Measurements from ENCODE around the gene ACTR1B. TPM values are rescaled to one million over a fixed set of nuclear protein-coding genes. Genes with fewer than 3 reads are reported as not detected.
"Not testable (repeated sequence)": the region's sequence is repeated elsewhere in the genome, so short reads cannot be mapped to it uniquely, and the experiment has no call there.

Gene ACTR1B
- total RNA-seq (2013): 37.3 TPM
- 10 to 100 TPM in 1 of 3 donors, 1 to 10 TPM in 2; 8.9 to 64.4 (median 9.9) TPM for polyA plus RNA-seq
- polyA minus RNA-seq: 23.5 and 25.4 TPM in 2 replicates
- 20.4 to 34.6 (median 27.2) reads per million in 11 experiments for total RNA-seq

DNA sequence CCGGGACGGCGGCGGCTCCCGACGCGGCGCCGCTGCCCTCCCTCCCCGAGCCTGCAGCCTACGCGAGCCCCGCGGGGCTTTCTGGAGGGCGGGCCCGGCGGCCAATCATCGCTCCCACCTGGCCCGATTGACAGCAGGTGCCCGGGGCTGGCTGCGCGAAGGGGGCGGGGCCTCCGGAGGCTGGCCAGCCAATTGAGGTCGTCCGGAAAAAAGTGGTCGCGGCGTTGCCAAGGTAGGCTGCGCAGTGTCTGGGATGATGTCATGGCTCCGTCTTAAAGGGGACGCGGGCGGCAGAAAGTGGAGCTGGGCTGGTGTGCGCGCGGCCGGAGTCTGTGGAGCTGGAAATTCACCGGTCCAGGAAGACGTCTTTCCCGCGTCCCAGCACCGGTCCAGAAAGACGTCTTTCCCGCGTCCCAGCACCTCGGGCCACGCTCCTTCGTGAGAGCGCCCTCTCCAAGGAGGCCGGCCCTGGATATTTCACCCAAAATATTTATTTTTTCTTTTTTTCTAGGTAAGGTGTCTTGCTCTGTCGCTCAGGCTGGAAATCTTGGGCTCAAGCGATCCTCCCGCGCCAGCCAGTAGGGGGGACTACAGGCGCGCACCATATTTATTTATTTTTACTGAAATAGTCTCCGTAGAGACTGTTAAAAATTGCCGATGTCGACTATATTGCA, at the start of gene ACTR1B:
Gene ACTR1B, minus strand, starts transcription at position 83 of the 674 bp plus-strand sequence. CDS start 154 bp downstream, outside the sequence.
- H3K4me3 ChIP-seq (replicated peaks in 1 of 3; ENCODE audit: low read depth in 2 of 3, low read length in 3 of 3): peak within 1 kb of the TSS; percentile 63 to 84 (median 75)
- Mint-ChIP-seq H3K4me1 (peaks cover 36% of the 10 kb centered on the region), H3K27me3 (ENCODE audit: low read depth in 3 of 3) (peaks cover 0 to 4% (median 2%) of the 10 kb centered on the region in 3 donors), H3K4me3 (peak within 1 kb of the TSS; percentile 89 to 94), H3K9me3 (peaks cover 0 to 1% (median 0%) of the 10 kb centered on the region in 7 donors), H3K36me3 (peaks cover 9 to 16% of the 10 kb centered on the region in 2 donors), H3K27ac (peak within 1 kb of the TSS; percentile 92 to 98 (median 96))
- H3K4me2 ChIP-seq (replicated peaks; ENCODE audit: extremely low read depth, low read length, poor library complexity, severe bottlenecking): peak within 1 kb of the TSS; percentile 93
- H3K36me3 ChIP-seq (replicated peaks in 1 of 2; ENCODE audit: control insufficient read depth in 1 of 2, insufficient read depth in 2 of 2, low read length in 2 of 2): peaks cover 10 to 13% of the 10 kb centered on the region in 2 donors
- H3K9me3 ChIP-seq (replicated peaks in 1 of 2; ENCODE audit: control insufficient read depth in 1 of 2, insufficient read depth in 1 of 2, low read length in 2 of 2): no peaks in the 10 kb centered on the region
- no peaks in the 10 kb centered on the region for H3K27me3 ChIP-seq (ENCODE audit: control insufficient read depth in 2 of 2, insufficient read depth in 2 of 2, low read length in 2 of 2)
- peak within 1 kb of the TSS; percentile 86 for H3K9ac ChIP-seq (ENCODE audit: insufficient read depth, low read length, poor library complexity, severe bottlenecking)
- H3K4me1 ChIP-seq (ENCODE audit: control insufficient read depth in 1 of 2, insufficient read depth in 2 of 2, low read length in 2 of 2): peaks cover 20 to 23% of the 10 kb centered on the region in 2 donors
- intact Hi-C loops (cut with micrococcal nuclease): loop anchor here (2.0 to 10.0 kb wide), 3 partner anchors 17 to 1029 kb away; partner anchors contain the start of genes COX5B (in 1 of the 2) and KANSL3 (in 1 of the 2)
- H4K20me1 ChIP-seq (ENCODE audit: insufficient read depth, low read length): peaks cover 11% of the 10 kb centered on the region
- peak within 1 kb of the TSS; percentile 92 to 94 for H3K27ac ChIP-seq (ENCODE audit: low read depth in 1 of 2, low read length in 2 of 2)
- peaks cover 32% of the 10 kb centered on the region for H3K79me2 ChIP-seq (ENCODE audit: insufficient read depth, low read length)
- TF ChIP-seq, protein P1, sequence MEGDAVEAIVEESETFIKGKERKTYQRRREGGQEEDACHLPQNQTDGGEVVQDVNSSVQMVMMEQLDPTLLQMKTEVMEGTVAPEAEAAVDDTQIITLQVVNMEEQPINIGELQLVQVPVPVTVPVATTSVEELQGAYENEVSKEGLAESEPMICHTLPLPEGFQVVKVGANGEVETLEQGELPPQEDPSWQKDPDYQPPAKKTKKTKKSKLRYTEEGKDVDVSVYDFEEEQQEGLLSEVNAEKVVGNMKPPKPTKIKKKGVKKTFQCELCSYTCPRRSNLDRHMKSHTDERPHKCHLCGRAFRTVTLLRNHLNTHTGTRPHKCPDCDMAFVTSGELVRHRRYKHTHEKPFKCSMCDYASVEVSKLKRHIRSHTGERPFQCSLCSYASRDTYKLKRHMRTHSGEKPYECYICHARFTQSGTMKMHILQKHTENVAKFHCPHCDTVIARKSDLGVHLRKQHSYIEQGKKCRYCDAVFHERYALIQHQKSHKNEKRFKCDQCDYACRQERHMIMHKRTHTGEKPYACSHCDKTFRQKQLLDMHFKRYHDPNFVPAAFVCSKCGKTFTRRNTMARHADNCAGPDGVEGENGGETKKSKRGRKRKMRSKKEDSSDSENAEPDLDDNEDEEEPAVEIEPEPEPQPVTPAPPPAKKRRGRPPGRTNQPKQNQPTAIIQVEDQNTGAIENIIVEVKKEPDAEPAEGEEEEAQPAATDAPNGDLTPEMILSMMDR (IDR thresholded peaks at IDR 0.05): peak; percentile 57
- whole genome bisulfite sequencing (ENCODE audit: insufficient coverage): 0% methylated on average over 44 of the region's 60 CpGs
- peak within 1 kb of the TSS; percentile 82 for H2AFZ ChIP-seq (ENCODE audit: insufficient read depth, low read depth, low read length, poor library complexity, severe bottlenecking)
- peak; percentile 88 to 95 (median 93) for DNase-seq

DNA sequence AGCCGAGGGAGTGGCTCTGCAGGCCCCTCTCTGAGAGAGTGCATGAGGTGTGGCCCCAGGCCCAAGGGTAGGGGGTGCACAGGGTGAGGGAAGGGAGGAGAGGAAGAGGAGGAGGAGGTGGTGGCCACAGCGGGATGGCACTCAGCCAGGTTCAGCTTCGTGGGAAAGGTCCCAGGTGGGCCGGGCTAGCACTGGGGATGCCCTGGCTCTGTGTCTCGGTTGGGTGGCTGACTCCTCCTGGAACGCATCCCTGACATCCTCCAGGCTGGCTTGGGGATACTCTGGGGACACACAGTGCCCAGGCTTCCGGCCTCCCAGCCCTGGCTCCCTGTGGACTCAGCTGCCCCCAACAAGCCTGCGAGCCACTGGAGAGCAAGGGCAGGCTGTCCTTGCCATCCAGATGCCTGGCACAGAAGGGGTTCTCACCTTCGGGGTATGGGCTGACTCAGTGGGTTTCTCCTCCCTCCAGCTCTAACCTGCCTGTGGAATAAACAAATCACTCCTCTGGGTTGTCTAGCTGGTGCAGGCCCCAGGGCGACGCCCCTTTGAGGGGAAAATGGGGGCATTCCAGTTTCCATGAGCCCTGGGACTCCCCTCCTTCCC, 49.0 kb upstream of the ACTR1B start:
- Histone ChIP-seq H2AFZ (ENCODE audit: insufficient read depth, low read depth, low read length, poor library complexity, severe bottlenecking) (peak overlapping the region; percentile 29), H4K20me1 (ENCODE audit: insufficient read depth, low read length) (no peaks in the 10 kb centered on the region), H3K4me1 (ENCODE audit: control insufficient read depth in 1 of 2, insufficient read depth in 2 of 2, low read length in 2 of 2) (no peaks in the 10 kb centered on the region), H3K36me3 (replicated peaks in 1 of 2; ENCODE audit: control insufficient read depth in 1 of 2, insufficient read depth in 2 of 2, low read length in 2 of 2) (no peaks in the 10 kb centered on the region), H3K27me3 (ENCODE audit: control insufficient read depth in 2 of 2, insufficient read depth in 2 of 2, low read length in 2 of 2) (no peaks in the 10 kb centered on the region), H3K4me2 (replicated peaks; ENCODE audit: extremely low read depth, low read length, poor library complexity, severe bottlenecking) (no peak overlapping the region), H3K4me3 (replicated peaks in 1 of 3; ENCODE audit: low read depth in 2 of 3, low read length in 3 of 3) (no peak overlapping the region), H3K27ac (ENCODE audit: low read depth in 1 of 2, low read length in 2 of 2) (no peak overlapping the region), H3K9ac (ENCODE audit: insufficient read depth, low read length, poor library complexity, severe bottlenecking) (no peak overlapping the region), H3K79me2 (ENCODE audit: insufficient read depth, low read length) (no peaks in the 10 kb centered on the region), H3K9me3 (replicated peaks in 1 of 2; ENCODE audit: control insufficient read depth in 1 of 2, insufficient read depth in 1 of 2, low read length in 2 of 2) (no peaks in the 10 kb centered on the region)
- no peak for DNase-seq
- Mint-ChIP-seq H3K4me3 (no peak overlapping the region), H3K4me1 (peaks cover 2% of the 10 kb centered on the region), H3K27ac (no peak overlapping the region), H3K9me3 (peaks cover 0 to 3% (median 0%) of the 10 kb centered on the region in 7 donors), H3K36me3 (no peaks in the 10 kb centered on the region), H3K27me3 (ENCODE audit: low read depth in 3 of 3) (peaks cover under 1 to 2% (median 1%) of the 10 kb centered on the region in 3 donors)
- intact Hi-C loops (cut with micrococcal nuclease): no loop called here
- 65% methylated on average over 8 of the region's 11 CpGs for WGBS (ENCODE audit: insufficient coverage)
- TF ChIP-seq, protein P1 (IDR thresholded peaks at IDR 0.05): no peak

DNA sequence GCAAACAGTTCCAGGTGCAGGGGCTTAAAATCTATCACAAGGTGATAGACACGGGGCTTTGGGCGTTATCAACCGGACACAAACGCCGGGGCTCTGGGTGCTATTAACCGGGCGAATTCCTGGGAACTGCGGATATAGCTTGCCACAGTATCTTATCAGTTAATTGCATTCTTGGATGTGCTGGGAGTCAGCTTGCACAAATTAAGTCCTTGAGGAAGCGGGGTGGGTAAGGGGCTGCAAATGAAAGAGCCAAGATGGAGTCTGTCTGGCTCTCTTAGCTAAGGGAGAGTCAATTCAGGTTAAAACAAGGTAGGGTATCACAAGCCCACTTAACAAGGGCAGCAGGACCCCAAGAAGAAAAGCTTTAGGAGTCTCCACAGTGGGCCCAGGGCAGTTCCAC, 48.3 kb upstream of the ACTR1B start:
- DNase-seq; H3K4me1 ChIP-seq (ENCODE audit: control insufficient read depth in 1 of 2, insufficient read depth in 2 of 2, low read length in 2 of 2); H3K27me3 Mint-ChIP-seq (ENCODE audit: low read depth in 3 of 3); H3K79me2 ChIP-seq (ENCODE audit: insufficient read depth, low read length); H3K9me3 Mint-ChIP-seq; H3K36me3 ChIP-seq (replicated peaks in 1 of 2; ENCODE audit: control insufficient read depth in 1 of 2, insufficient read depth in 2 of 2, low read length in 2 of 2); H3K9ac ChIP-seq (ENCODE audit: insufficient read depth, low read length, poor library complexity, severe bottlenecking); H3K4me3 ChIP-seq (replicated peaks in 1 of 3; ENCODE audit: low read depth in 2 of 3, low read length in 3 of 3); H3K9me3 ChIP-seq (replicated peaks in 1 of 2; ENCODE audit: control insufficient read depth in 1 of 2, insufficient read depth in 1 of 2, low read length in 2 of 2); H3K4me2 ChIP-seq (replicated peaks; ENCODE audit: extremely low read depth, low read length, poor library complexity, severe bottlenecking); H3K27ac Mint-ChIP-seq; H3K36me3 Mint-ChIP-seq; H4K20me1 ChIP-seq (ENCODE audit: insufficient read depth, low read length); H3K4me3 Mint-ChIP-seq; H3K4me1 Mint-ChIP-seq; H3K27me3 ChIP-seq (ENCODE audit: control insufficient read depth in 2 of 2, insufficient read depth in 2 of 2, low read length in 2 of 2); H3K27ac ChIP-seq (ENCODE audit: low read depth in 1 of 2, low read length in 2 of 2); H2AFZ ChIP-seq (ENCODE audit: insufficient read depth, low read depth, low read length, poor library complexity, severe bottlenecking); intact Hi-C loops (cut with micrococcal nuclease): not testable (repeated sequence)
- 99% methylated on average over 9 of the region's 9 CpGs for WGBS (ENCODE audit: insufficient coverage)
